ENCODE measurements around the gene RUVBL2. TPM values are rescaled to one million over a fixed set of nuclear protein-coding genes. Genes with fewer than 3 reads are reported as not detected.

Gene RUVBL2
- total and polyA plus RNA-seq, 8 donors = 0.58 to 96.0 (median 61.2) TPM

GRCh38 chr19:48964205-48965039 lies 29.3 kb upstream of the RUVBL2 start:
- no peaks in the 10 kb centered on the region for H3K9me3 ChIP-seq
- TF ChIP-seq EP300 (IDR thresholded peaks at IDR 0.05) (no peak), POLR2AphosphoS5 (IDR thresholded peaks at IDR 0.05) (no peak), POLR2A (IDR thresholded peaks at IDR 0.05) (no peak), CTCF (IDR thresholded peaks at IDR 0.05) (no peak)
- peaks cover 18 to 37% (median 33%) of the 10 kb centered on the region in 4 donors for H3K36me3 ChIP-seq
- intact Hi-C loops (cut with DNase I; ENCODE audit: low total_unique reads) = no loop called here
- H3K27me3 ChIP-seq = no peaks in the 10 kb centered on the region
- H3K4me1 ChIP-seq = peaks cover 42 to 91% (median 67%) of the 10 kb centered on the region in 4 donors
- 9 to 17% (median 13%) methylated on average over 19 of the region's 19 CpGs for WGBS, 5 donors
- H3K27ac ChIP-seq = peak overlapping the region; percentile 93 to 97 (median 96)
- peak overlapping the region; percentile 77 to 98 (median 90) for H3K4me3 ChIP-seq
- peak in 1 of 2 donors; percentile 56 for DNase-seq

GRCh38 chr19:48965040-48965805 lies 28.5 kb upstream of the RUVBL2 start, which contains the start of gene FTL:
FTL (plus strand) TSS chr19:48965309; CDS start chr19:48965508, 199 bp downstream.
- intact Hi-C loops (cut with DNase I; ENCODE audit: low total_unique reads) = no loop called here
- Histone ChIP-seq H3K9me3 (no peaks in the 10 kb centered on the region), H3K4me3 (peak within 1 kb of the TSS; percentile 77 to 98 (median 90)), H3K4me1 (peaks cover 42 to 88% (median 66%) of the 10 kb centered on the region in 4 donors), H3K27me3 (no peaks in the 10 kb centered on the region), H3K36me3 (peaks cover 26 to 45% (median 41%) of the 10 kb centered on the region in 4 donors), H3K27ac (peak within 1 kb of the TSS; percentile 93 to 97 (median 96))
- TF ChIP-seq POLR2A (IDR thresholded peaks at IDR 0.05) (peak in 2 of 4 donors; percentile 97 to 98), EP300 (IDR thresholded peaks at IDR 0.05) (no peak), CTCF (IDR thresholded peaks at IDR 0.05) (no peak), POLR2AphosphoS5 (IDR thresholded peaks at IDR 0.05) (peak; percentile 95 to 100 (median 100))
- WGBS, 5 donors = 0% methylated on average over 39 to 52 of the region's 52 CpGs
- DNase-seq = peak; percentile 99

DNA sequence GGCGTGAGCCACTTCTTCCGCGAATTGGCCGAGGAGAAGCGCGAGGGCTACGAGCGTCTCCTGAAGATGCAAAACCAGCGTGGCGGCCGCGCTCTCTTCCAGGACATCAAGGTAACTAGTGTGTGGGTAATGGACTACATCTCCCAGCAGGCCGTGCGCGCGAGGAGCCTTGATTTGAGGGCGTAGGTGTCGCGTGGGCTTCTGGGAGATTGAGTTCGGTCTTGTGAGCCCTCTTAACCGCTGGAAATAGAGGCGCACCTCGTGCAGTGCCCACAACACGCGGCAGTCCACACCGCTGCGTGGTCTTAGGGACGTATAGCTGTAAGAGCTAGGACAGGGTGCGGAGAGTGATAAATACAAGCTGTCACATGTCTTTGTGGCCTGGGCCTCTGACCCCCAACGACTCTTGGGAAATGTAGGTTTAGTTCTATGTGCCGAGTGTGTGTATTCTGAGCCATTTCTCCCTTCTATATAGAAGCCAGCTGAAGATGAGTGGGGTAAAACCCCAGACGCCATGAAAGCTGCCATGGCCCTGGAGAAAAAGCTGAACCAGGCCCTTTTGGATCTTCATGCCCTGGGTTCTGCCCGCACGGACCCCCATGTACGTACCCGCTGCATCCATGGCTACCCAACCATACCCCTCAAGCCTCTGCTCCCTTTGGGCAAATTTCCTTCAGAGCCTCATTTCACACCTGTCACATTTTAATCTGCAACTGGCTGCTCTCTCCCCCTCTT lies 27.7 kb upstream of the RUVBL2 start:
- Histone ChIP-seq H3K9me3 (no peaks in the 10 kb centered on the region), H3K4me1 (peaks cover 42 to 88% (median 66%) of the 10 kb centered on the region in 4 donors), H3K36me3 (peaks cover 31 to 50% (median 46%) of the 10 kb centered on the region in 4 donors), H3K27me3 (no peaks in the 10 kb centered on the region), H3K27ac (peak overlapping the region; percentile 93 to 97 (median 96)), H3K4me3 (peak overlapping the region; percentile 77 to 98 (median 90))
- TF ChIP-seq CTCF (IDR thresholded peaks at IDR 0.05) = no peak
- no peak for TF ChIP-seq POLR2A (IDR thresholded peaks at IDR 0.05)
- peak; percentile 1 to 86 (median 36) for TF ChIP-seq POLR2AphosphoS5 (IDR thresholded peaks at IDR 0.05)
- intact Hi-C loops (cut with DNase I; ENCODE audit: low total_unique reads) = no loop called here
- WGBS, 5 donors = 8 to 16% (median 8%) methylated on average over 16 to 36 of the region's 36 CpGs
- DNase-seq = peak; percentile 87 to 95
